COLO668 (cell line): ENCODE results near the gene ZNF358.
"Not testable (repeated sequence)": the region's sequence is repeated elsewhere in the genome, so short reads cannot be mapped to it uniquely, and the experiment has no call there.

Source experiments
- DNase-seq: peaks from one replicate; lab custom pipeline; 2025; ENCODE audit not compliant: unreplicated experiment; lab: John Stamatoyannopoulos, UW

ZNF358 gene

DNA sequence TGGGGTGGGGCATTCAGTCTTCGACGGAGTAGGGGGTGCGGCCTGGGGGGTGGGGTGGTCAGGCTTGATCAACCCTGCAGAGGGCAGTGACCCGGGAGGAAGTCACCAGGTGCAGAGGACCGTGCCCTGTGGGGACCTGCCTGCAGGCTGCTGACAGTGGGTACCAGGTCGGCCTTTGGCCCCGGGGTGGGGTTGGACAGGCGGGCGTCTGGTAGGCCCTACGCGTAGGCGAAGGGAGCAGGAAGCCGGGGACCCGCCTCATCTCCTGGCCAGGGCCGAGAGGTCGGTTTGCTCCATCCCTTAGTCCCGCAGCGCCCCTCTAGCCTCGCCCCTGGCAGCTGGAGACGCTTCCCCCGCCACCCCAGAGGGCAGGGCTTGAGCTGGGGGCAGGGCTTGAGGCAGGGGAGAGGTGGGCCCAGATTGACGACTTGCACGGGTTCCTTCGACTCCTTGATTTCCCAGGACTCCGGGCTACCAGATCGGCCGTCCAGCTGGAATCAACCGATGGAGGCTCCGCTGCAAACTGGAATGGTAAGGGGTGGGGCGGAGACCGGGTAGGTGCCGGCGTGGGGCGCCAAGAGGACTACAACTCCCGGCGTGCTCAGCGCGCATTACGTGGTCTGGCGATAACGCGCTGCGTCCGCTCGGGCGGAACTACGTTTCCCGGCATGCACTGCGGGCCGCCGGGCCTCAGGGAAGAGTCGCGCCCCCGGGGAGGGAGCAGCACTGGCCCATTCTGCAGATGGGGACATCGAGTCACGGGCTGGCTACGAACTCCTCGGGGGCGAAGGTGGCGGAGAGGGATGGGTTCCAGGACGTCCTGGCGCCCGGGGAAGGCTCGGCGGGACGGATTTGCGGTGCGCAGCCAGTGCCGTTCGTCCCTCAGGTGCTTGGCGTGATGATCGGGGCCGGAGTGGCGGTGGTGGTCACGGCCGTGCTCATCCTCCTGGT lies 19.4 kb downstream of the ZNF358 start, which contains the start of gene PNPLA6:
PNPLA6 (plus strand) TSS at position 671 of the 951 bp plus-strand sequence; CDS start at position 743, 72 bp downstream.
- DNase-seq, result peak; percentile 94

DNA sequence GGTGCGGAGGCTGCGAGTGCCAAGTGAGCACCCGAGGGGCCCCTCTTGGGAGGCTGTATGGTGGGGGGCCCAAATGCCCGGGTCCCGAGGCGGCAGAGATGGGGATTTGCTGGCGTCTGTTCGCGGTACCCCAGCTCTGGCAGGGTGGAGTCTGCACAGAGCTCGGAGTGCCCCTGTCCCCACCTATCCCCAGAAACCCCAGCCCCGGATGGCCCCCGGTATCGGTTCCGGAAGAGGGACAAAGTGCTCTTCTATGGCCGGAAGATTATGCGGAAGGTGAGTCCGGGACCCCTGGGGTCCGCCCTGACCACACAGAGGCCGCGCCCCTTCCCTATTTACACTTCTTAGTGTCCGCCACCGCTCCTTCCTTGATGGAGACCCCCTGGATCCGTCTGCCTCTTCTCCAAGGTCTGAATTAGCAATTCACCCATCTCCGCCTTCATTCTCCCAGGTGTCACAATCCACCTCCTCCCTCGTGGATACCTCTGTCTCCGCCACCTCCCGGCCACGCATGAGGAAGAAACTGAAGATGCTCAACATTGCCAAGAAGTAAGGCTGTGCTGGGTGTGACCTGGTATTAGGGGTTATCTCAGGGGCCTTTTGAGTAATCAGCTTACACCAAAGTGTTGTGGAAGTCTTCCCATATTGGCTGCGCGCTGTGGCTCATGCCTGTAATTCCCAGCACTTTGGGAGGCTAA lies 20.2 kb downstream of the ZNF358 start:
- no peak for DNase-seq

DNA sequence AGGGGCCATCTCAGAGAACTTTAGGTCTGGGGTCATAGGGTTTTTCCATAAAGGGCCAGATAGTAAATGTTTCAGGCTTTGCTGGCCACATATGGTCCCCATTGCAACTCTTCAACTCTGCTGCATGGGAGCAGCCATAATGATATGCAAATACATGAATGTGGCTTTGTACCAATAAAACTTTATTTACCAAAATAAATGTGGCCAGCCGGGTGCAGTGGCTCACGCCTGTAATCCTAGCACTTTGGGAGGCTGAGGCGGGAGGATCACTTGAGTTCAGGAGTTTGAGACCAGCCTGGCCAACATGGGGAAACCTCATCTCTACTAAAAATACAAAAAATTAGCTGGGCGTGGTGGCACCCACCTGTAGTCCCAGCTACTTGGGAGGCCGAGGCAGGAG lies 23.1 kb downstream of the ZNF358 start:
- DNase-seq, result not testable (repeated sequence)

DNA sequence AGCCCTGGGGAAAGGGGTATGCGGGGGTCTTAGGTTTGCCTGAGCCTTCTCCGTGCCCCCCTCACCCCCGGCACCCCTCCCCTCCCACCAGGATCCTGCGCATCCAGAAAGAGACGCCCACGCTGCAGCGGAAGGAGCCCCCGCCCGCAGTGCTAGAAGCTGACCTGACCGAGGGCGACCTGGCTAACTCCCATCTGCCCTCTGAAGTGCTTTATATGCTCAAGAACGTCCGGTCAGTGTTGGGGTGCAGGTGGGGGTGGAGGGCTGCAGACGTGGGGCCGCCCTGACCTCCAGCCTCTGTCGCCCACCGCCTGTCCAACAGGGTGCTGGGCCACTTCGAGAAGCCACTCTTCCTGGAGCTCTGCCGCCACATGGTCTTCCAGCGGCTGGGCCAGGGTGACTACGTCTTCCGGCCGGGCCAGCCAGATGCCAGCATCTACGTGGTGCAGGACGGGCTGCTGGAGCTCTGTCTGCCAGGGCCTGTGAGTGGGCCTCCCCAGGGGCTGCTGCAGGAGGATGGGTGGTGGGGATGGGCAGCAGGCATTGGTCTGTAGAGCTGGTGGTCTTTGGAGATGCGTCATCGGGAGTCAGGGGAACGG lies 24.0 kb downstream of the ZNF358 start:
- DNase-seq, result no peak

DNA sequence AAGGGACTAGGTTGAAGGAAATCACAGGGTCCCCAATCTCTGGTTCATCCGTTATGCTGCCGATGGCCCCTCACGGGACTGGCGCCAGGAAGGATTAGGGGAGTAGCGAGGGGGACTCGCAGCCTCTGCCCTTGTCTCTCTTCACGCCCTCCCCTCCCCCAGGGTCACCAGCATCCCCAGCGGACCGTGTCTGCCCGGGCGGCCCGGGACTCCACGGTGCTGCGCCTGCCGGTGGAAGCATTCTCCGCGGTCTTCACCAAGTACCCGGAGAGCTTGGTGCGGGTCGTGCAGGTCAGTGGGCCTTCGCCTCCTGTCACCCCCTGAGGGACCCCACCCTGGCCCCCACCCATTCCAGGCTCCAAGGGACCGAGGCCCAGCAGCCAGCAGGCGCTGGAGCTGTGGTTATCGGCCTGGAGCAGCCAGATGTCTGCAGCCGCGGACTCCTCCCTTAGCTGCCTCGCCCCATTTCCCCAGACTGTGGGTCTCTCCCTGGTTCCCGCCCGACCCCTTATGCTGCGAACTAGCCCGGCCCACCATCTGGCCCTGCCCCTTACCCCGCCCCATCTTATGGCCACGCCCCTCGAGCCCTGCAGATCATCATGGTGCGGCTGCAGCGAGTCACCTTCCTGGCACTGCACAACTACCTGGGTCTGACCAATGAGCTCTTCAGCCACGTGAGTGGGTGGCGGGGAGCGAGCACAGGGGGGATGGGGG lies 25.0 kb downstream of the ZNF358 start:
- DNase-seq, result no peak

DNA sequence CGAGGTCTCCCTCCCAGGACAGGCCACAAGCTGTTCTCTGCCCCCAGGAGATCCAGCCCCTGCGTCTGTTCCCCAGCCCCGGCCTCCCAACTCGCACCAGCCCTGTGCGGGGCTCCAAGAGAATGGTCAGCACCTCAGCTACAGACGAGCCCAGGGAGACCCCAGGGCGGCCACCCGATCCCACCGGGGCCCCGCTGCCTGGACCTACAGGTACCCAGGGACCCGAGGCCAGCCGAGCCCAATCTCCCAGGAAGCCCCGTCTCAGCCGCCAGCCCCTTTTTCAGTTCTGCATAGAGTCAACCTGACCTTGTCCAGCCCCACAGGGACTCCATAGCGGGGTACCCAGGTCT lies 25.5 kb downstream of the ZNF358 start:
- DNase-seq, result no peak

DNA sequence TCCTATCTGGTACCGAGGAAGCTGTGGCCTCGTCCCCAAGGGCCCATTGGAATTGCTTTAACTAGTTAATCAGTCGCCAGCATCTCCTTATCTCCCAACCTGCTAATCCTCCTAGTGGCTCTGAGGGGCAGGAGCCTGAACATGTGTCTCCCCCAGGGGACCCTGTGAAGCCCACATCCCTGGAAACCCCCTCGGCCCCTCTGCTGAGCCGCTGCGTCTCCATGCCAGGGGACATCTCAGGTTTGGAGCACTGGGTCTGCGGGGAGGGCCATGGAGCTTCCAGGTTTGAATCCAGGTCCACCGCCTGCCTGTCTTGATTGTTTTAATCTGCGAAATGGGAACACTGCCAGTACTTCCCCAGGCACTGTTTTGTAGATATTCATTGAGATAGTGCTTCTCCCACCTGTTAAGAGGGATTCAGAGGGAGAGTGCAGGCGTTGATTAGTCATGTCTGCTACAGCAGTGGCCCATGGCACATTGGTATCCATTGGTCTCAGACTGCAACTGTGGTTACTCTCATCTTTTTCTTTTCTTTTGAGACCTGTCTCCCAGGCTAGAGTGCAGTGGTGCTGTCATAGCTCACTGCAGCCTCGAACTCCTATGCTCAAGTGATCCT lies 26.0 kb downstream of the ZNF358 start:
- DNase-seq, result no peak

DNA sequence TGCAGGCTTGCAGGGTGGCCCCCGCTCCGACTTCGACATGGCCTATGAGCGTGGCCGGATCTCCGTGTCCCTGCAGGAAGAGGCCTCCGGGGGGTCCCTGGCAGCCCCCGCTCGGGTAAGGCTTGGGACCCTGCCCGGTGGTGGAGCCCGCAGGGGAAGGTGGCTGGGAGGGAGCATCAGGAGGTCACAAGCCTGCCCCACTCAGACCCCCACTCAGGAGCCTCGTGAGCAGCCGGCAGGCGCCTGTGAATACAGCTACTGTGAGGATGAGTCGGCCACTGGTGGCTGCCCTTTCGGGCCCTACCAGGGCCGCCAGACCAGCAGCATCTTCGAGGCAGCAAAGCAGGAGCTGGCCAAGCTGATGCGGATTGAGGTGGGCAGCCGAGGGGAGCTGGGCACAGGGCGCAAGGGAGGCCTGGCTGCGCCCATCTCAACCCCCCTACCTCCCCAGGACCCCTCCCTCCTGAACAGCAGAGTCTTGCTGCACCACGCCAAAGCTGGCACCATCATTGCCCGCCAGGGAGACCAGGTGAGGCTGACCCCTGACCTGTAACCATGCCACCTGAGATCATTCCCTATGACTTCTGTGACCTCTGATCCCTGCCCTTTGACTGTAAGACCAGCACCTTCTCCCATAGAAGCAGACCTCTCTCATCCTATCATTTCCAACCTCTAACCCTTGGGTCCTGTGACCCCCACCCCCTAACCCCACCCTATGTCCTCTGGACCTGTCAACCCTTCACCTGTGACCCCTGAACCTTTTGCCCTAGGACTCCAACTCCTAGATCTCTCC lies 26.8 kb downstream of the ZNF358 start:
- DNase-seq, result no peak

DNA sequence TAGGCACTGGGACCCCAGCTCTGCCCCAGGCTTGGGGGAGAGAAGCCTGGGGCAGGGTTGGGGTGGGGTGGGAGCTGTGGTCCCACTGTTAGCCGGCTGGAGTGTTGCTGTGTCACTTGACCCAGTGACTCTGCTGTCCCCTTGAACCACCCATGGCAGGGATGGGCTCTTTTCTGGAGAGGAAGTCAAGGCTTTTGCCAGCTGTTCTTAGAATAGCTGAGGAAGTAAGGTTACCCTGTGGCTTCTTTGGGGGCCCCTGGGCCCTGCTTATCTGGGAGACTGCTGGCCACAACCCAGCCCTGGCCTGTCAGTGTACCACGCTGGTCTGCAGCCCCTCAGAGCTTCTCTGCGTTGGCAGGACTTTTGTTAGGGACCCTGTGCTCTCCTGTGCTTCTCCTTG lies 28.7 kb downstream of the ZNF358 start:
- no peak for DNase-seq

DNA sequence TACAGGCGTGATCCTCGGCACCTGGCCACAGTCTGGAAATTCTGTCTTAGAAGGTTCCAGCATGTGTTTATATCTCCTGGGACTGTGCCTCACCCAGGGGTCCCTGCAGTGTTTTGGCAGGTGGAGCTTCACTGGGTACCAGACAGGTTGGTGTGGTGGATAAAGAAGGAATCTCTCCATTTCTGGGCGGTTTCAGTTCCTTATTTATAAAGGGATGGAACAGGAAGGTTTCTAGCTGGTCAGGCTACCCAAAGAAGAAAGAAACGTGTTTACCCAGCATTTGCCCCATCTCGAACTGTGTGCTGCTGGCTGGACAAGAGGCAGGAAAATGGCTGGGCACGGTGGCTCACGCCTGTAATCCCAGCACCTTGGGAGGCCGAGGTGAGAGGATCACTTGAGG lies 29.4 kb downstream of the ZNF358 start:
- DNase-seq, result no peak

DNA sequence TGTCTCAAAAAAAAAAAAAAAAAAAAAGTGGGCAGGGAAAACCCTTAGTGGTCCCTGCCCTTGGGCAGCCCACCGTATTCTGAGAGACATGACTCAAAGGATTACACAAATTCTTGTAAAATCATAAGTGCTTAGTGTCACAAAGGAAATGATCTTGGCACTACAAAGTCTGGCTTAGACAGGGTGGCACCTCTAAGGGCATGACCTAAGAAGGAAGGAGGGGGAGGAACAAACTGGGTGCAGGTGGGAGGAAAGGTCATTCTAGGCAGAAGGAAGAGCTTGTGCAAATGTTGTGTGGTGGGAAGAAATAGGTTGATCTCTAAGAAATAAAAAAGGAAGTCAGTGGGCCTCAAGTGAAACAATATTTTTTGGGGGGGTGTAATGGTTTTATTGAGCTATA lies 30.0 kb downstream of the ZNF358 start:
- no peak for DNase-seq

DNA sequence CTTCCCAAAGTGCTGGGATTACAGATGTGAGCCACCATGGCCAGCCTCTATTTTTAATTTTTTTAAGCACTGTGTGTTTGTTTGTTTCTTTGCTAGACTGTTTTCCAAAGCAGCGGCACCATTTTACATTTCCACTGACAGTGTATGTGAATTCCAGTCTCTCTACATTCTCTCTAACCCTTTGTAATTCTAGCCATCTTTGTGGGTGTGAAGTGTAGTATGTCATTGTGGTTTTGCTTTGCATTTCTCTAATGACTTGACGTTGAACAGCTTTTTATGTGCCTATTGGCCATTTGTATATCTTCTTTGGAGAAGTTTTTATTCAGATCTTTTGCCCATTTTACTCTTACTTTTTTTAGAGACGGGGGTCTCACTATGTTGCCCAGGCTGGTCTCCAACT lies 31.3 kb downstream of the ZNF358 start:
- DNase-seq, result no peak

DNA sequence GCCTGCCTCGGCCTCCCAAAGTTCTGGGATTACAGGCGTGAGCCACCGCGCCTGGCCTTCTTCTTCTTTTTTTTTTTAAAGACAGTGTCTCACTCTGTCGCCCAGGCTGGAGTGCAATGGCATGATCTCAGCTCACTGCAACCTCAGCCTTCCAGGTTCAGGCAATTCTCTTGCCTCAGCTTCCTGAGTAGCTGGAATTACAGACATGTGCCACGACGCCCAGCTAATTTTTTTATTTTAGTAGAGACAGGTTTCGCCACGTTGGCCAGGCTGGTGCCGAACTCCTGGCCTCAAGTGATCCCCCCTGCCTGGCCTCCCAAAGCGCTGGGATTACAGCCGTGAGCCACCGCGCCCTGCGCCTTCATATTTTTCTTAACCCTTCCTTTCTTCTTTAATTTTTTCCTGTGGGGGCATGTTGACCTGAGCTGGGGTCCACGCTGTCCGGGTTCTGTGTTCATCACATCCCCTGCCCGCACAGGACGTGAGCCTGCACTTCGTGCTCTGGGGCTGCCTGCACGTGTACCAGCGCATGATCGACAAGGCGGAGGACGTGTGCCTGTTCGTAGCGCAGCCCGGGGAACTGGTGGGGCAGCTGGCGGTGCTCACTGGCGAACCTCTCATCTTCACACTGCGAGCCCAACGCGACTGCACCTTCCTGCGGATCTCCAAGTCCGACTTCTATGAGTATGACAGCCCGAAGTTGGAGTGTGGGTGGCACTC lies 33.7 kb downstream of the ZNF358 start:
- DNase-seq, result no peak

DNA sequence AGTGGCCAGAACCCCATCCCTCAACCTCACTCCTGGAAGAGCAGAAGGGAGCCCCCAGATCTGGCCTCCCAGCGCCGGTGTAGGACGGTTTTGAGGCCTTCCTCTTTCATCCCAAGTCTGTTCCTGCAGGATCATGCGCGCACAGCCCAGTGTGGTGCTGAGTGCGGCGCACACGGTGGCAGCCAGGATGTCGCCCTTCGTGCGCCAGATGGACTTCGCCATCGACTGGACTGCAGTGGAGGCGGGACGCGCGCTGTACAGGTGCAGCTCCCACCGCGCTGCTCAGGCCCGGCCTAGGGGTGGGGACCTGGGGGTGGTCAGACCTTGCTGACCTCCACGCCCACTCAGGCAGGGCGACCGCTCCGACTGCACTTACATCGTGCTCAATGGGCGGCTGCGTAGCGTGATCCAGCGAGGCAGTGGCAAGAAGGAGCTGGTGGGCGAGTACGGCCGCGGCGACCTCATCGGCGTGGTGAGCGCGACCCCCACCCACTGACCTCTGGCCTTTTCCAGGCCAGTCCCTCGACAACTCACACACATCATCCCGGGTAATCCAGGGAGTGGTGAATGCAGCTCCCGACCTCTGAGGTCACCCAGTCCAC lies 34.4 kb downstream of the ZNF358 start:
- no peak for DNase-seq

DNA sequence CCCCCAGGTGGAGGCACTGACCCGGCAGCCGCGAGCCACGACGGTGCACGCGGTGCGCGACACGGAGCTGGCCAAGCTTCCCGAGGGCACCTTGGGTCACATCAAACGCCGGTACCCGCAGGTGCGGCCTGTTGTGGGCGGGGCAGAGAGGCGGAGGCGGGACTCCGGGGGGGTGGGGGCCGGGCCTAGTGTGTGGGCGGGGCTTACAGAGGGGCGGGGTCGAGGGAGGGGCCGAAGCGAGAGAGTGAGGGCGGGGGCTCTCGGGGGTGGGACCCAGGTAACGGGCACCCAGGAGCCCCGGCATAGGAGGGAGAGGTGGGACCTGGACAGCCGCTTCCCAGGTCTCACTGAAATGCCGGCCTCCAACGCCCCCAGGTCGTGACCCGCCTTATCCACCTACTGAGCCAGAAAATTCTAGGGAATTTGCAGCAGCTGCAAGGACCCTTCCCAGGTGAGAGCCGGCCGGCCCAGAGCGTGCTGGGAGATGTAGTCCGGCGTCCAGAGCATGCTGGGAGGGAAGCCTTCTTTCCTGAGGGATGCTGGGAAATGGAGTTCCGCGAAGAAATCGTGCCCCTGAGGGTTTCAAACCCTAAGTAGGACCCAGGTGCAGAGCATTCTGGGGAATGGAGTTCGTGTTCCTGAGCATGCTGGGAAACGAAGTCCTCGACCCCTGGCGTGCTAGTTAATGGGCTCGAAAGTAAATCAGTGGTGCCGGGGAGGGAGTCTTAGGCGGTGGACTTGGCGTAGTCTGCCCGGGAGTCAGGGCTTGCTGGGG lies 35.3 kb downstream of the ZNF358 start:
- peak; percentile 26 for DNase-seq

DNA sequence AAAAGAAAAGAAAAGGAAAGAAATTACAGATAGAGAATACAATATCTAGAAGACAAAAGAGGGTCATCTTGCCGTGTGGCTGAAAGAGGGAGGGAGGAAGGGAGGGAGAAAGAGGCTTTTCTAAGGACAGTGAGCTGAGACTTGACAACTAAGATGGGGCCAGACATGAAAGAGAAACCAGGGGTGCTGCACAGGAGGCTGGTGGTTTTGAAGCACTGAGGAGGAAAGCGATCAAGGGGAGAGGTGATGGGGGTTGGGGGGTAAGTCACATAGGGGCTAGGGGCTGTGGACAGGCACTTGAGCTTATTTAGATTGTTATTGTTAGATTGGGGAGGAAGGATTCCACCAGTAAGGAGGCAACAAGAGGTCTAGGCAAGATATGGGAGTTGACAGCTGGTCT lies 36.9 kb downstream of the ZNF358 start:
- no peak for DNase-seq

DNA sequence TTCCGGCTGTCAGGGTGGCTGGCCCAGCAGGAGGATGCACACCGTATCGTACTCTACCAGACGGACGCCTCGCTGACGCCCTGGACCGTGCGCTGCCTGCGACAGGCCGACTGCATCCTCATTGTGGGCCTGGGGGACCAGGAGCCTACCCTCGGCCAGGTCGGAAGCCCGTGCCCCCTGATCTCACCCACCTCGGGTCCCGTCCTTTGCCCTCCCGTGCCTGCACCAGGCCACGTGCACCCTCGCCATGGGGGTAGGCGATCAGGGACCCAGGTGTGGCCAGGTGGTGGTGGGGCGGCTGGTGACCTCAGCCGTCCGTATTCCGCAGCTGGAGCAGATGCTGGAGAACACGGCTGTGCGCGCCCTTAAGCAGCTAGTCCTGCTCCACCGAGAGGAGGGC lies 38.7 kb downstream of the ZNF358 start:
- no peak for DNase-seq
